HG02763 (cell line): ENCODE data around the gene TBK1.
"Not testable (repeated sequence)": the region's sequence is repeated elsewhere in the genome, so short reads cannot be mapped to it uniquely, and the experiment has no call there.

Experiments
- ATAC-seq: cut with Tn5 transposase; IDR thresholded peaks from one replicate; pipeline ENCODE4 v1.9.1; 2021; ENCODE audit warnings: mild to moderate bottlenecking, moderate library complexity; ENCODE audit not compliant: unreplicated experiment

TBK1 gene

GRCh38 chr12:64538121-64538520 lies 86.2 kb downstream of the TBK1 start:
- no peak for ATAC-seq

DNA sequence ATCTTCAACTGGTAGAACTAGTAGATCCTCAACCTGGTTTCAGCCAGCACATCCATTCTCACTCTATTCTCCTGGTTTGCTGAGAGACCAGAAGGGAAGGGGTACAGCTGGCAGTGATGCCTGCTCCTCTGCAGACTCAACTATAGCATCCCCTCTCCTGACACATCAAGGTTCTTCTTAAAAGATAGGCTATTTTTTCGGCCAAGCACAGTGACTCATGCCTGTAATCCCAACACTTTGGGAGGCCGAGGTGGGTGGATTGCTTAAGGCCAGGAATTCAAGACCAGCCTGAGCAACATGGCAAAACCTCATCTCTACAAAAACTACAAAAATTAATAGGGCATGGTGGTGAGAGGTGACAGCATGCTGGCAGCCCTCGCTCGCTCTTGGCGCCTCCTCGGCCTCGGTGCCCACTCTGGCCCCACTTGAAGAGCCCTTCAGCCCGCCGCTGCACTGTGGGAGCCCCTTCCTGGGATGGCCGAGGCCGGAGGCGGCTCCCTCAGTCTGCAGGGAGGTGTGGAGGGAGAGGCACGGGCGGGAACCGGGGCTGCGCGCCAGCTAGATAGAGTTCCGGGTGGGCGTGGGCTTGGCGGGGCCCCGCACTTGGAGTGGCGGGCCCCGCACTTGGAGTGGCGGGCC lies 90.6 kb downstream of the TBK1 start:
- ATAC-seq, result not testable (repeated sequence)

DNA sequence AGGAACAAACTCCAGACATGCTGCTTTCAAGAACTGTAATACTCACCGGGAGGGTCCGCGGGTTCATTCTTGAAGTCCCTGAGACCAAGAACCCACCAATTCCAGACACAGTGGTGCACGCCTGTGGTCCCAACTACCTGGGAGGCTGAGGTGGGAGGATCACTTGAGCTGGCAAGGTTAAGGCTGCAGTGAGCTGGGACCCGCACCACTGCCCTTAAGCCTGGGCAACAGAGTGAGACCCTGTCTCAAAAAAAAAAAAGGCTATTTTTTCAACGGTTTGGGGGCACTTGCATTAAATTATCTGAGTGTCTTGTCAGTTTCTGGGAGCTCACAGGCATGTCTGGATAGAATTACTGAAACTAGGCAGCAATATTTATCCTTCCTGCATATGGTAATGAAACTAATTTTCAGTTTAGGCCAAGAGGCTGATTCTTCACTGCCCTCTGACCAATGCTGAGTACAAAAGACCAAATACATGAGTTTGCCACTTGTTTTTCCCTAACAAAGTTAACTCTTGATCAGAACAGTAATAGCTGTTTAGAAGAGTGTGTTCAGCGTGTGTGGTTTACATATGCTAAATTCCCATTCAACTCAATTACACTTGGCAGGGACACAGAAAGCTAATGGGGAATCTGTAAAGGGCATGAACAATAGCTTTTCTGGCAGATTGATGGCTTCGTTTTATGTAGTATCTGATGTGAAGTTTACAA lies 92.6 kb downstream of the TBK1 start:
- no peak for ATAC-seq

- no peak for ATAC-seq
Observed at GRCh38 chr12:64545081-64545382, 93.1 kb downstream of the TBK1 start.

- no peak for ATAC-seq
Observed at GRCh38 chr12:64549108-64549507, 97.2 kb downstream of the TBK1 start.

- no peak for ATAC-seq
Observed at GRCh38 chr12:64550755-64551154, 98.8 kb downstream of the TBK1 start.

DNA sequence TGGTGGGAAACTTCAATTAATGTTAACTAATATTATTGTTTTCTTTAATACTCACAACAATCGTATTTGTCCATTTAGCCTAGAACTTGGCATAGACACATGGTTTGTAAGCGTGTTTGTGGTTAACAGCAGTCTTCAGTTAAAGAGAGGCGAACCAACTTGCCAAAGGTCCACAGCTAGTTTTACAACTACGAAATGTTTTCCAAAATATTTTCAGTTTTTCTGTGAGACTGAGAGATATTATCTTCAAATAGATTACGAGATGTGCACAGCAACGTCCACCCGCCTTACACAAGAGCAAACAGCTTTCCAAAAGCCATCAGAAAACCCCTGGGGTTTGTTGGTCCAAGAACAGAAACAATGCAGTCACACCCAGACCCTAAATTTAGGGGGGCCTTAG lies 99.8 kb downstream of the TBK1 start:
- ATAC-seq, result no peak
